ENCODE results near the gene IL25. TPM values are rescaled to one million over a fixed set of nuclear protein-coding genes. Genes with fewer than 3 reads are reported as not detected.

The IL25 gene
- total and polyA plus RNA-seq, 4 experiments from 2014 or later: not detected

- H3K27ac Mint-ChIP-seq: no peak overlapping the region
- peaks cover 6 to 18% of the 10 kb centered on the region in 2 donors for H3K27me3 Mint-ChIP-seq
- H3K4me1 Mint-ChIP-seq: no peaks in the 10 kb centered on the region
- no peak for DNase-seq
- Histone ChIP-seq H3K27me3 (ENCODE audit: insufficient read depth, low read length) (no peaks in the 10 kb centered on the region), H3K4me3 (ENCODE audit: low read length in 2 of 2) (no peak overlapping the region), H3K36me3 (ENCODE audit: insufficient read depth, low read length) (no peaks in the 10 kb centered on the region), H3K9me3 (ENCODE audit: control insufficient read depth in 1 of 2, low read length in 2 of 2) (no peaks in the 10 kb centered on the region), H3K27ac (ENCODE audit: low read depth, low read length) (no peak overlapping the region), H3K4me1 (ENCODE audit: insufficient read depth, low read length) (no peaks in the 10 kb centered on the region)
- intact Hi-C loops (cut with micrococcal nuclease): no loop called here
- ChIA-PET CTCF (ENCODE audit: partially characterized antibody) (no interaction called here), POLR2A (ENCODE audit: partially characterized antibody) (no interaction called here)
- peaks cover 0 to 3% (median 0%) of the 10 kb centered on the region in 8 donors for H3K9me3 Mint-ChIP-seq
- no peaks in the 10 kb centered on the region for H3K36me3 Mint-ChIP-seq
- no peak overlapping the region for H3K4me3 Mint-ChIP-seq
Observed at GRCh38 chr14:23411563-23412525, 39.2 kb downstream of the IL25 start.

DNA sequence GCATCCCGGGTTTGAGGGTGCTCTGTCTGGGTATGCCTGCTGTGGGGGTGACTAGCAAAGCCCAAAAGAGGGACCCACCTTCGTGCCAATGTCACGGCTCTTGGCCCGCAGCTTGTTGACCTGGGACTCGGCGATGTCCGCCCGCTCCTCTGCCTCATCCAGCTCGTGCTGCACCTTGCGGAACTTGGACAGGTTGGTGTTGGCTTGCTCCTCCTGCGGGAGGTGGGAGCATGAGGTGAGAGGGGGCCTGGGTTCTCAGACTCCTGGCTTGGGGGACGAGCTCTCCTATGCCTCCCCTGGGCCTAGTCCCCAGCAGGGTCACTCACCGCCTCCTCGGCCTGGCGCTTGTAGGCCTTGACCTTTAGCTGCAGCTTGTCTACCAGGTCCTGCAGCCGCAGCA is 41.1 kb downstream of the IL25 start:
- no peak overlapping the region for H3K27ac ChIP-seq (ENCODE audit: low read depth, low read length)
- POLR2A ChIA-PET (ENCODE audit: partially characterized antibody): no interaction called here
- H3K27me3 Mint-ChIP-seq: peaks cover 2 to 14% of the 10 kb centered on the region in 2 donors
- H3K27me3 ChIP-seq (ENCODE audit: insufficient read depth, low read length): no peaks in the 10 kb centered on the region
- H3K27ac Mint-ChIP-seq: peak overlapping the region in 1 of 7 donors; percentile 30
- no peaks in the 10 kb centered on the region for H3K36me3 ChIP-seq (ENCODE audit: insufficient read depth, low read length)
- CTCF ChIA-PET (ENCODE audit: partially characterized antibody): no interaction called here
- H3K4me3 Mint-ChIP-seq: no peak overlapping the region
- H3K9me3 ChIP-seq (ENCODE audit: control insufficient read depth in 1 of 2, low read length in 2 of 2): no peaks in the 10 kb centered on the region
- H3K4me1 ChIP-seq (ENCODE audit: insufficient read depth, low read length): no peaks in the 10 kb centered on the region
- no peaks in the 10 kb centered on the region for H3K4me1 Mint-ChIP-seq
- H3K4me3 ChIP-seq (ENCODE audit: low read length in 2 of 2): no peak overlapping the region
- intact Hi-C loops (cut with micrococcal nuclease): no loop called here
- no peak for DNase-seq
- peaks cover 0 to 2% (median 0%) of the 10 kb centered on the region in 8 donors for H3K9me3 Mint-ChIP-seq
- no peaks in the 10 kb centered on the region for H3K36me3 Mint-ChIP-seq

DNA sequence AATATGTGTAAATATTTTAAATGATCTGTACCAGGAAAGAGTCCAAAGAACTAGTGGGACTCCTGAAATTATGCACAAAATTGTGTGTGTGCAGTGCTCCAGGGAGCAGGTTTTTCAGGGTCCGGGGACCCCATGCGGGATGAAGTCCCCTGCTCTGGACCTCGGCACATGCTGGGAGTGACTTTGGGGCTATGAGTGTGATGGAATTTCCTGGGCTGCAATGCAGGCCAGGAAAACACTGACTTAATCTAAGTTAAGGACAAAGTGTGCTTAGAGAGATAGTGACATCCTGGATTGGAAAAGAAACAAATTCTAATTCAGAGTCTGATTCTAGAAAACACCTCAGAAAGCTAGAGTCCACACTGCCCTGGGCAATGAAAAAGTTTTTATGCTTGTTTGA is 41.6 kb downstream of the IL25 start:
- H3K36me3 ChIP-seq (ENCODE audit: insufficient read depth, low read length): no peaks in the 10 kb centered on the region
- Mint-ChIP-seq H3K36me3 (no peaks in the 10 kb centered on the region), H3K27me3 (peaks cover 2 to 12% of the 10 kb centered on the region in 2 donors), H3K4me3 (no peak overlapping the region), H3K4me1 (no peaks in the 10 kb centered on the region), H3K27ac (no peak overlapping the region), H3K9me3 (peaks cover 0 to 2% (median 0%) of the 10 kb centered on the region in 8 donors)
- no peaks in the 10 kb centered on the region for H3K27me3 ChIP-seq (ENCODE audit: insufficient read depth, low read length)
- intact Hi-C loops (cut with micrococcal nuclease): no loop called here
- no peaks in the 10 kb centered on the region for H3K4me1 ChIP-seq (ENCODE audit: insufficient read depth, low read length)
- no peaks in the 10 kb centered on the region for H3K9me3 ChIP-seq (ENCODE audit: control insufficient read depth in 1 of 2, low read length in 2 of 2)
- ChIA-PET CTCF (ENCODE audit: partially characterized antibody) (interaction anchor here (1.0 kb wide), 2 partner anchors 9 to 34 kb away, joined by 3 read pairs; no protein-coding TSS in a partner anchor), POLR2A (ENCODE audit: partially characterized antibody) (no interaction called here)
- no peak for DNase-seq
- H3K4me3 ChIP-seq (ENCODE audit: low read length in 2 of 2): no peak overlapping the region
- no peak overlapping the region for H3K27ac ChIP-seq (ENCODE audit: low read depth, low read length)

- no peak overlapping the region for H3K4me3 Mint-ChIP-seq
Observed at GRCh38 chr14:23414906-23415820, 42.6 kb downstream of the IL25 start.

DNA sequence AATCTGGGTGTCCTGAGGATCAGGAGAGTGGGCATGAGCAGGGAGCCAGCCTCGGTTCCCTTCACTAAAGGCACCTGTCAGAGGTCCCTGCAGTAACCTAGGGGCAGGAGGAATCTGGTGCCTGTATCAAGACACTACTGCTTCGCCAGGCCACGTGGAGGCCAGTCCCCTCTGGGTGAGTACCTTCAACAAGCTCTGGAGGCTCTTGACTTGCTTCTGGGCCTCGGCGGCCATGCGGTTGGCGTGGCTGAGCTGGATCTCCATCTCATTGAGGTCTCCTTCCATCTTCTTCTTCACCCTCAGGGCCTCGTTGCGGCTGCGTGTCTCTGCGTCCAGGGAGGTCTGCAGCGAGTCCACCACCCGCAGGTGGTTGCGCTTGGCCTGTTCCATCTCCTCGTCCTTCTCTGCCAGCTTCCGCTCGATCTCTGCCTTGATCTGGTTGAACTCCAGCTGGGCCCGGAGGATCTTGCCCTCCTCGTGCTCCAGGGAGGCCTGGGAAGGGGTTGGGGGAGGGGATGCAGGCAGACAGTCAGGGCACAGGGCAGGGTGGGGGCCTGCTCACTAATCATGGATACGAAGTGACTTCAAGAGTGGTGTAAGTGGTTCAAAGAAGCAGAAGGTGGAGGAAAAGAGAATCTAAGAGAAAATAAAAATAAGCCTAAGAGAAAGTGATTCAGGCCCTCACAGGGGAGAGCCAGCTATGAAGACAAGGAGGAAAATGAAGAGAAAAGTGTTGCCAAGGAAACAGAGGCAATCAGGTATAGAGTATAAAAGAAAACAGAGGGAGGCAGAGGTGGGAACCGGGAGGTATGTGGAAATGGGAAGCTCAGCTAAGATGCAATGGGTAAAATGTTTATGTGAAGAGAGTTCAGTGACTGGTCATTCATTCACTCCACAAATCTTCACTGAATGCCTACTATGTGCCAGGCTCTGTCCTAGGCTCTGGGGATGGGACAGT is 43.5 kb downstream of the IL25 start:
- Mint-ChIP-seq H3K36me3 (no peaks in the 10 kb centered on the region), H3K4me3 (no peak overlapping the region), H3K27ac (no peak overlapping the region), H3K9me3 (peaks cover 0 to 2% (median 0%) of the 10 kb centered on the region in 8 donors), H3K27me3 (peaks cover 3 to 6% of the 10 kb centered on the region in 2 donors), H3K4me1 (no peaks in the 10 kb centered on the region)
- Histone ChIP-seq H3K27me3 (ENCODE audit: insufficient read depth, low read length) (no peaks in the 10 kb centered on the region), H3K4me3 (ENCODE audit: low read length in 2 of 2) (no peak overlapping the region), H3K4me1 (ENCODE audit: insufficient read depth, low read length) (no peaks in the 10 kb centered on the region), H3K27ac (ENCODE audit: low read depth, low read length) (no peak overlapping the region), H3K9me3 (ENCODE audit: control insufficient read depth in 1 of 2, low read length in 2 of 2) (no peaks in the 10 kb centered on the region), H3K36me3 (ENCODE audit: insufficient read depth, low read length) (no peaks in the 10 kb centered on the region)
- no peak for DNase-seq
- intact Hi-C loops (cut with micrococcal nuclease): no loop called here
- ChIA-PET POLR2A (ENCODE audit: partially characterized antibody) (no interaction called here), CTCF (ENCODE audit: partially characterized antibody) (interaction anchor here (1.5 kb wide), 1 partner anchor 36 kb away, joined by 3 read pairs; no protein-coding TSS in a partner anchor)

More at GRCh38 chr14:23414906-23415820, 42.6 kb downstream of the IL25 start:
- intact Hi-C loops (cut with micrococcal nuclease): no loop called here
- Mint-ChIP-seq H3K36me3 (no peaks in the 10 kb centered on the region), H3K9me3 (peaks cover 0 to 2% (median 0%) of the 10 kb centered on the region in 8 donors), H3K27ac (peak overlapping the region in 1 of 7 donors; percentile 51), H3K27me3 (peaks cover 4 to 12% of the 10 kb centered on the region in 2 donors), H3K4me1 (no peaks in the 10 kb centered on the region)
- Histone ChIP-seq H3K27me3 (ENCODE audit: insufficient read depth, low read length) (no peaks in the 10 kb centered on the region), H3K4me3 (ENCODE audit: low read length in 2 of 2) (no peak overlapping the region), H3K36me3 (ENCODE audit: insufficient read depth, low read length) (no peaks in the 10 kb centered on the region), H3K27ac (ENCODE audit: low read depth, low read length) (no peak overlapping the region), H3K4me1 (ENCODE audit: insufficient read depth, low read length) (no peaks in the 10 kb centered on the region), H3K9me3 (ENCODE audit: control insufficient read depth in 1 of 2, low read length in 2 of 2) (no peaks in the 10 kb centered on the region)
- no peak for DNase-seq
- CTCF ChIA-PET (ENCODE audit: partially characterized antibody): interaction anchor here (1.0 kb wide), 2 partner anchors 8 to 35 kb away, joined by 3 read pairs; no protein-coding TSS in a partner anchor
- POLR2A ChIA-PET (ENCODE audit: partially characterized antibody): no interaction called here

DNA sequence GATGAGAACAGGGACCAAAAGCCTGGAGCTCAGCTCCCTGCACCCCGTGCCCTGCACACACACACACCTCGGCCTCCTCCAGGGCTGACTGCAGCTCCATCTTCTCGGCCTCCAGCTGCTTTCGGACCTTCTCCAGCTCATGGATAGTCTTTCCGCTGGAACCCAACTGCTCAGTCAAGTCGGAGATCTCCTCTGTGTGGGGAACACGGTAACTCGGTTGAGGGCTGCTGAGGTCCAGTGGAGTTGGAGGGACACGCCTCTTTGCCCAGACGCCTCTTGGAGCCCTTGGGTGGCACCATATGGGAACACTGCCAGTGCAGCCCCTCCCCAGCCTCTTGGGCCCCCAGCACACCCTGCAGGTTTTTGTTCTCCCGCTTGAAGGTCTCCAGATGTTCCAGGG is 44.2 kb downstream of the IL25 start:
- Mint-ChIP-seq H3K36me3 (no peaks in the 10 kb centered on the region), H3K27ac (no peak overlapping the region), H3K27me3 (peaks cover 3 to 6% of the 10 kb centered on the region in 2 donors), H3K4me3 (no peak overlapping the region), H3K9me3 (peaks cover 0 to 2% (median 0%) of the 10 kb centered on the region in 8 donors), H3K4me1 (no peaks in the 10 kb centered on the region)
- POLR2A ChIA-PET (ENCODE audit: partially characterized antibody): no interaction called here
- Histone ChIP-seq H3K27me3 (ENCODE audit: insufficient read depth, low read length) (no peaks in the 10 kb centered on the region), H3K27ac (ENCODE audit: low read depth, low read length) (no peak overlapping the region), H3K4me3 (ENCODE audit: low read length in 2 of 2) (no peak overlapping the region), H3K4me1 (ENCODE audit: insufficient read depth, low read length) (no peaks in the 10 kb centered on the region), H3K36me3 (ENCODE audit: insufficient read depth, low read length) (no peaks in the 10 kb centered on the region), H3K9me3 (ENCODE audit: control insufficient read depth in 1 of 2, low read length in 2 of 2) (no peaks in the 10 kb centered on the region)
- intact Hi-C loops (cut with micrococcal nuclease): no loop called here
- DNase-seq: no peak
- CTCF ChIA-PET (ENCODE audit: partially characterized antibody): interaction anchor here (1.5 kb wide), 1 partner anchor 36 kb away, joined by 3 read pairs; no protein-coding TSS in a partner anchor
